Measurements from ENCODE around the gene KAZN. TPM values are rescaled to one million over a fixed set of nuclear protein-coding genes. Genes with fewer than 3 reads are reported as not detected.
A peak's percentile ranks its signal among the peaks of the same experiment; 100 is the strongest.

The KAZN gene
- total RNA-seq, 1 donor = 3.9 TPM

DNA sequence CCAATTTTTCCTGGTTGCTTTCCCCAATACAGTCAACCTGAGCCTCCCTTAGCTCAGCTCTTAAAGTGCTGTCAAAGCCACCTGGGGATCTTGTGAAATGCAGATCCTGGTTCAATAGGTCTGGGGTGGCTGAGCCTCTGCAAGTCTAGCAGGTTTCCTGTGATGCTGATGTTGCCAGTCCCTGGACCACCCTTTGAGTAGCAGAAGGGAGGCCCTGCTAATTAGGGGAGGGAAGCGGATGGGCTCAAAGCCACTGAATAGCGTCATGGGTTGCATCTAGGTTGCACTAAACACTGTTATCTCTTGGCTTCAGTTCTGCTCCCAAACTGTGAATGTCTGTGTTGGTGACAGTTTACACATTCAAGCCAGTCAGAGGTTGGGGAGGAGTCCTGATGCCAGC, 127.2 kb downstream of the KAZN start:
- no peak for DNase-seq (ENCODE audit: low read depth)
- TF ChIP-seq, protein P1, sequence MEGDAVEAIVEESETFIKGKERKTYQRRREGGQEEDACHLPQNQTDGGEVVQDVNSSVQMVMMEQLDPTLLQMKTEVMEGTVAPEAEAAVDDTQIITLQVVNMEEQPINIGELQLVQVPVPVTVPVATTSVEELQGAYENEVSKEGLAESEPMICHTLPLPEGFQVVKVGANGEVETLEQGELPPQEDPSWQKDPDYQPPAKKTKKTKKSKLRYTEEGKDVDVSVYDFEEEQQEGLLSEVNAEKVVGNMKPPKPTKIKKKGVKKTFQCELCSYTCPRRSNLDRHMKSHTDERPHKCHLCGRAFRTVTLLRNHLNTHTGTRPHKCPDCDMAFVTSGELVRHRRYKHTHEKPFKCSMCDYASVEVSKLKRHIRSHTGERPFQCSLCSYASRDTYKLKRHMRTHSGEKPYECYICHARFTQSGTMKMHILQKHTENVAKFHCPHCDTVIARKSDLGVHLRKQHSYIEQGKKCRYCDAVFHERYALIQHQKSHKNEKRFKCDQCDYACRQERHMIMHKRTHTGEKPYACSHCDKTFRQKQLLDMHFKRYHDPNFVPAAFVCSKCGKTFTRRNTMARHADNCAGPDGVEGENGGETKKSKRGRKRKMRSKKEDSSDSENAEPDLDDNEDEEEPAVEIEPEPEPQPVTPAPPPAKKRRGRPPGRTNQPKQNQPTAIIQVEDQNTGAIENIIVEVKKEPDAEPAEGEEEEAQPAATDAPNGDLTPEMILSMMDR (IDR thresholded peaks at IDR 0.05; ENCODE audit: insufficient read depth, low read length) = no peak
- H3K4me3 ChIP-seq (ENCODE audit: low read depth, low read length) = no peak overlapping the region

GRCh38 chr1:14726606-14727005, 128.1 kb downstream of the KAZN start:
- no peak for DNase-seq (ENCODE audit: low read depth)
- TF ChIP-seq, protein P1 (IDR thresholded peaks at IDR 0.05; ENCODE audit: insufficient read depth, low read length) = no peak
- H3K4me3 ChIP-seq (ENCODE audit: low read depth, low read length) = no peak overlapping the region

GRCh38 chr1:14728516-14728915, 130.0 kb downstream of the KAZN start:
- DNase-seq (ENCODE audit: low read depth) = no peak
- H3K4me3 ChIP-seq (ENCODE audit: low read depth, low read length) = no peak overlapping the region
- TF ChIP-seq, protein P1 (IDR thresholded peaks at IDR 0.05; ENCODE audit: insufficient read depth, low read length) = no peak

GRCh38 chr1:14732728-14733047, 134.2 kb downstream of the KAZN start:
- H3K4me3 ChIP-seq (ENCODE audit: low read depth, low read length) = no peak overlapping the region
- no peak for DNase-seq (ENCODE audit: low read depth)
- TF ChIP-seq, protein P1 (IDR thresholded peaks at IDR 0.05; ENCODE audit: insufficient read depth, low read length) = no peak

DNA sequence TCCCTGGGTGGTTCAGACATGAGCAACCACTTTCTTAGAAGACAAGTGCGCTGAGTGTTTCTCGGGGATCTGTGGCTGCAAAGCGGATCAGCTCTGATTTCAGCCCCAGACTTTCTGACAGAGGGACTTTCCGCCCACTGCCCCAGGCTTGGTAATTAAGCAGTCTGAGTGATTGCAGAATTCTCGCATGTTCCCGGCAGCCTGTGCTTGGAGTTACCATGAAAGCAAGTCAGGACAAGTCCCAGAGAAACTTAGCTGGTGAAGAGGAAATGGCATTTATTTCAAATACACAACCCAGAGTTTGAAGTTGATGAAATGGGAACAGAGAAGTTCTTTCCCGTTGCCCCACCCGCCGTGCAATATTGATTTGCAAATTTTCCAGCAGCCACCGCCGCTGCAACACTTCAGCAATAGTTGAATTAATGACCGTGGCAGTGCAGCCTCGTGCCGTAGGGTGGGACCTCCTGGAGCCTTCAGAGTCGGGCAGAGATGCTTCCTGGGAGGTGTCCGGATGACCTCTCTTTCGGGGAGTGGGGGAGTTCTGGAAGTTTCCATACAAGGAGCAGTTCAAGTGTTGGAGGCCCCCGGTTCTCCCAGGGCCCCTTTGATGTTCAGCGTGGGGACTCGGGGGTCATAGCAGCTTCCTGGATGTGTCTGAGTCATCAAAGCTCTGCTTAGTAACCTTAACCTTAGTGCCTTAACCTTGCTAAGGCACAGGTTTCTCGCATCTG, 134.7 kb downstream of the KAZN start:
- no peak overlapping the region for H3K4me3 ChIP-seq (ENCODE audit: low read depth, low read length)
- TF ChIP-seq, protein P1 (IDR thresholded peaks at IDR 0.05; ENCODE audit: insufficient read depth, low read length) = no peak
- DNase-seq (ENCODE audit: low read depth) = peak; percentile 44

GRCh38 chr1:14733779-14734140, 135.3 kb downstream of the KAZN start:
- no peak overlapping the region for H3K4me3 ChIP-seq (ENCODE audit: low read depth, low read length)
- DNase-seq (ENCODE audit: low read depth) = no peak
- TF ChIP-seq, protein P1 (IDR thresholded peaks at IDR 0.05; ENCODE audit: insufficient read depth, low read length) = no peak

DNA sequence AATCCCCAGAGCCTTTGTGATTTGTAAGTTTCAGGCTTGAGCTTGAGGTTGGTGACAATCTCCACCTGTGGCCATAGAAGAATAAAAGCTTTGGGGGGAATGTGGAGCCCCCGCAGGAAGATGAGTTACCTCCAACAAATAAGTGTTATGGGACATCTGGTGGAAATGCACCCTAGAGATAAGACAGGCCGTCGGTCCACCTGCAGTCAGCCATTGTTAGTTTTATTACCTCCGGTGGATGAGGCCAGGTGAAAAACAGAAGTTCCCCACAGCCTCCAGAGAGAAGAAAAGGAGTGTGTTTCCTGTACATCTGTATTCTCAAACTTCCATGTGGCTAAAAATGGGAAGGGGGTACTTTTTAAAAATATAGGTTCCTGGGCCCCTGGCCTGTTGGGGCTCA, 137.4 kb downstream of the KAZN start:
- no peak for DNase-seq (ENCODE audit: low read depth)
- TF ChIP-seq, protein P1 (IDR thresholded peaks at IDR 0.05; ENCODE audit: insufficient read depth, low read length) = no peak
- H3K4me3 ChIP-seq (ENCODE audit: low read depth, low read length) = no peak overlapping the region

Data from fibroblast of the aortic adventitia (primary cell).